ES-I3 (cell line): ENCODE measurements around the gene CNTNAP2.
"Not testable (repeated sequence)": the region's sequence is repeated elsewhere in the genome, so short reads cannot be mapped to it uniquely, and the experiment has no call there.

Source experiments
- H3K36me3 ChIP-seq: 2 replicates; pipeline ENCODE4 v1.6.1; 2013; ENCODE audit warnings: mild to moderate bottlenecking, low read length, control low read depth, moderate library complexity; ENCODE audit not compliant: insufficient read depth
- H3K4me1 ChIP-seq: 2 replicates; pipeline ENCODE4 v1.6.1; 2013; ENCODE audit warnings: mild to moderate bottlenecking, control low read depth, low read length; ENCODE audit not compliant: insufficient read depth
- H3K9ac ChIP-seq: 2 replicates; pipeline ENCODE4 v1.6.1; 2013; ENCODE audit warnings: low read depth, mild to moderate bottlenecking, low read length, moderate library complexity
- H3K9me3 ChIP-seq: 2 replicates; pipeline ENCODE4 v1.6.1; 2013; ENCODE audit warnings: mild to moderate bottlenecking, low read length, moderate library complexity; ENCODE audit not compliant: control insufficient read depth, insufficient read depth

CNTNAP2 gene

GRCh38 chr7:146892151-146892550 lies 775.5 kb downstream of the CNTNAP2 start:
- no peaks in the 10 kb centered on the region for H3K36me3 ChIP-seq
- H3K9ac ChIP-seq: no peak overlapping the region
- H3K4me1 ChIP-seq: peaks cover 4% of the 10 kb centered on the region; the same call in 1 of the 2 replicates
- no peaks in the 10 kb centered on the region for H3K9me3 ChIP-seq

GRCh38 chr7:146894927-146895326 lies 778.3 kb downstream of the CNTNAP2 start:
- Histone ChIP-seq H3K9ac (no peak overlapping the region), H3K9me3 (no peaks in the 10 kb centered on the region), H3K36me3 (no peaks in the 10 kb centered on the region), H3K4me1 (peaks cover 4% of the 10 kb centered on the region; the same call in 1 of the 2 replicates)

GRCh38 chr7:146902266-146902665 lies 785.7 kb downstream of the CNTNAP2 start:
- H3K36me3 ChIP-seq: no peaks in the 10 kb centered on the region
- no peaks in the 10 kb centered on the region for H3K4me1 ChIP-seq
- peaks cover 2% of the 10 kb centered on the region; the same call in 1 of the 2 replicates for H3K9me3 ChIP-seq
- no peak overlapping the region for H3K9ac ChIP-seq

- Histone ChIP-seq H3K4me1 (no peaks in the 10 kb centered on the region), H3K9me3 (peaks cover 2% of the 10 kb centered on the region; the same call in 1 of the 2 replicates), H3K9ac (no peak overlapping the region), H3K36me3 (no peaks in the 10 kb centered on the region)
Observed at GRCh38 chr7:146902728-146903127, 786.1 kb downstream of the CNTNAP2 start.

GRCh38 chr7:146905746-146906145 lies 789.1 kb downstream of the CNTNAP2 start:
- H3K36me3 ChIP-seq, H3K4me1 ChIP-seq, H3K9me3 ChIP-seq: not testable (repeated sequence)
- H3K9ac ChIP-seq: peak overlapping the region; percentile 40

- no peaks in the 10 kb centered on the region for H3K9me3 ChIP-seq
- H3K36me3 ChIP-seq: no peaks in the 10 kb centered on the region
- no peaks in the 10 kb centered on the region for H3K4me1 ChIP-seq
- H3K9ac ChIP-seq: no peak overlapping the region
Observed at GRCh38 chr7:146922782-146923181, 806.2 kb downstream of the CNTNAP2 start.

GRCh38 chr7:146926841-146927240 lies 810.2 kb downstream of the CNTNAP2 start:
- H3K9me3 ChIP-seq: 0 out of 2 replicates have a peak, but pooled peaks cover 4% of the 10 kb centered on the region
- H3K36me3 ChIP-seq: no peaks in the 10 kb centered on the region
- no peak overlapping the region for H3K9ac ChIP-seq
- no peaks in the 10 kb centered on the region for H3K4me1 ChIP-seq

GRCh38 chr7:146937836-146938235 lies 821.2 kb downstream of the CNTNAP2 start:
- H3K9me3 ChIP-seq: no peaks in the 10 kb centered on the region
- no peaks in the 10 kb centered on the region for H3K4me1 ChIP-seq
- H3K9ac ChIP-seq: no peak overlapping the region

GRCh38 chr7:146943483-146943882 lies 826.9 kb downstream of the CNTNAP2 start:
- Histone ChIP-seq H3K9ac (no peak overlapping the region), H3K9me3 (no peaks in the 10 kb centered on the region), H3K4me1 (no peaks in the 10 kb centered on the region), H3K36me3 (no peaks in the 10 kb centered on the region)

More at GRCh38 chr7:146937836-146938235, 821.2 kb downstream of the CNTNAP2 start:
- H3K36me3 ChIP-seq: no peaks in the 10 kb centered on the region

GRCh38 chr7:146948703-146949102 lies 832.1 kb downstream of the CNTNAP2 start:
- H3K4me1 ChIP-seq: no peaks in the 10 kb centered on the region
- no peaks in the 10 kb centered on the region for H3K36me3 ChIP-seq
- no peak overlapping the region for H3K9ac ChIP-seq
- no peaks in the 10 kb centered on the region for H3K9me3 ChIP-seq

- H3K36me3 ChIP-seq: no peaks in the 10 kb centered on the region
- H3K9ac ChIP-seq: no peak overlapping the region
- no peaks in the 10 kb centered on the region for H3K9me3 ChIP-seq
- H3K4me1 ChIP-seq: no peaks in the 10 kb centered on the region
Observed at GRCh38 chr7:146956321-146956720, 839.7 kb downstream of the CNTNAP2 start.

- no peaks in the 10 kb centered on the region for H3K4me1 ChIP-seq
- H3K9me3 ChIP-seq: no peaks in the 10 kb centered on the region
- H3K36me3 ChIP-seq: no peaks in the 10 kb centered on the region
- H3K9ac ChIP-seq: no peak overlapping the region
Observed at GRCh38 chr7:146956853-146957252, 840.3 kb downstream of the CNTNAP2 start.

GRCh38 chr7:146960773-146961391 lies 844.3 kb downstream of the CNTNAP2 start:
- H3K4me1 ChIP-seq: no peaks in the 10 kb centered on the region
- H3K36me3 ChIP-seq: no peaks in the 10 kb centered on the region
- no peak overlapping the region for H3K9ac ChIP-seq
- no peaks in the 10 kb centered on the region for H3K9me3 ChIP-seq

- Histone ChIP-seq H3K4me1 (no peaks in the 10 kb centered on the region), H3K36me3 (no peaks in the 10 kb centered on the region), H3K9ac (no peak overlapping the region), H3K9me3 (no peaks in the 10 kb centered on the region)
Observed at GRCh38 chr7:146961617-146962016, 845.0 kb downstream of the CNTNAP2 start.

GRCh38 chr7:146966274-146966673 lies 849.7 kb downstream of the CNTNAP2 start:
- Histone ChIP-seq H3K9ac (no peak overlapping the region), H3K36me3 (no peaks in the 10 kb centered on the region), H3K4me1 (no peaks in the 10 kb centered on the region), H3K9me3 (no peaks in the 10 kb centered on the region)
